ENCODE measurements around the gene DHRS2. TPM values are rescaled to one million over a fixed set of nuclear protein-coding genes. Genes with fewer than 3 reads are reported as not detected.
"Not testable (repeated sequence)": the region's sequence is repeated elsewhere in the genome, so short reads cannot be mapped to it uniquely, and the experiment has no call there.

Gene DHRS2
- total RNA-seq, 1 donor from 2014 or later, result not detected

DNA sequence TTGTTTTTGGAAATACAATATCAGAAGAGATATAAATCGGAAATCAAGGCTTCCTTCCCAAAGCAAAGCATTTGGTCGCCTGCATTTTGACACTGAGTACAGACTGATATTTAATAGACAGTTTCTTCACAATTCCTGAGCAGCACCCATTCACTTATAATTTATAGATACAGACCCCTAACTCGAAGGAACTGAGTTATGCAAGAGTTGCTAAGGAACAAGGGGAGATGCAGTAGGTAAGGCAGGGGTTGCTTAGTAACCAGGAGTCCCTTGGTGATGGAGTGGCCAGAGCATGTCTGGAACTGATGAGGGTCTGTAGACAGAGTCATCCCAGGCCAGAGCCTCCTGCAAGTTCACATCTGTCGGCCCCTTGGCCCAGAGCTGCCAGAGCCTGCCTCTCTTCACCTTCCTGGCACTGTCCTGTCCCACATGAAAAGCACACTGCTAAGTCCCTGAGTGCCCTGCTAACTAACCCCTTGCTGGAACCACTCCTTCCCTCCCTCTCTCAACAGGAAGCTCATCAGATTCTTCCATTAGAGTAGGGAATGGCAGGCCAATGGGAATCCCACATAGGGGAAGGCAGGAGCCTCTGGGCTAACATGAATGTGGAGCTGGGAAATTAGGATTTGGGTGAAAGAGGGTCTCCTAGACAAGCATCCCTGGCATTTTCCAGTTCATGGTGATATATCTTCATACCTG is 3.6 kb upstream of the DHRS2 start:
- TF ChIP-seq, protein P1, sequence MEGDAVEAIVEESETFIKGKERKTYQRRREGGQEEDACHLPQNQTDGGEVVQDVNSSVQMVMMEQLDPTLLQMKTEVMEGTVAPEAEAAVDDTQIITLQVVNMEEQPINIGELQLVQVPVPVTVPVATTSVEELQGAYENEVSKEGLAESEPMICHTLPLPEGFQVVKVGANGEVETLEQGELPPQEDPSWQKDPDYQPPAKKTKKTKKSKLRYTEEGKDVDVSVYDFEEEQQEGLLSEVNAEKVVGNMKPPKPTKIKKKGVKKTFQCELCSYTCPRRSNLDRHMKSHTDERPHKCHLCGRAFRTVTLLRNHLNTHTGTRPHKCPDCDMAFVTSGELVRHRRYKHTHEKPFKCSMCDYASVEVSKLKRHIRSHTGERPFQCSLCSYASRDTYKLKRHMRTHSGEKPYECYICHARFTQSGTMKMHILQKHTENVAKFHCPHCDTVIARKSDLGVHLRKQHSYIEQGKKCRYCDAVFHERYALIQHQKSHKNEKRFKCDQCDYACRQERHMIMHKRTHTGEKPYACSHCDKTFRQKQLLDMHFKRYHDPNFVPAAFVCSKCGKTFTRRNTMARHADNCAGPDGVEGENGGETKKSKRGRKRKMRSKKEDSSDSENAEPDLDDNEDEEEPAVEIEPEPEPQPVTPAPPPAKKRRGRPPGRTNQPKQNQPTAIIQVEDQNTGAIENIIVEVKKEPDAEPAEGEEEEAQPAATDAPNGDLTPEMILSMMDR (IDR thresholded peaks at IDR 0.05; ENCODE audit: unreplicated experiment), result no peak
- peaks cover 2% of the 10 kb centered on the region for H3K27me3 Mint-ChIP-seq (ENCODE audit: unreplicated experiment)
- H3K9me3 Mint-ChIP-seq (ENCODE audit: unreplicated experiment), result no peaks in the 10 kb centered on the region
- no peaks in the 10 kb centered on the region for H3K36me3 Mint-ChIP-seq (ENCODE audit: low read depth, unreplicated experiment)
- no peak overlapping the region for H3K4me3 Mint-ChIP-seq (ENCODE audit: unreplicated experiment)
- peak overlapping the region; percentile 25 for H3K27ac Mint-ChIP-seq (ENCODE audit: unreplicated experiment)
- peaks cover 24% of the 10 kb centered on the region for H3K4me1 Mint-ChIP-seq (ENCODE audit: unreplicated experiment)
- no peak for DNase-seq (ENCODE audit: low spot score)

DNA sequence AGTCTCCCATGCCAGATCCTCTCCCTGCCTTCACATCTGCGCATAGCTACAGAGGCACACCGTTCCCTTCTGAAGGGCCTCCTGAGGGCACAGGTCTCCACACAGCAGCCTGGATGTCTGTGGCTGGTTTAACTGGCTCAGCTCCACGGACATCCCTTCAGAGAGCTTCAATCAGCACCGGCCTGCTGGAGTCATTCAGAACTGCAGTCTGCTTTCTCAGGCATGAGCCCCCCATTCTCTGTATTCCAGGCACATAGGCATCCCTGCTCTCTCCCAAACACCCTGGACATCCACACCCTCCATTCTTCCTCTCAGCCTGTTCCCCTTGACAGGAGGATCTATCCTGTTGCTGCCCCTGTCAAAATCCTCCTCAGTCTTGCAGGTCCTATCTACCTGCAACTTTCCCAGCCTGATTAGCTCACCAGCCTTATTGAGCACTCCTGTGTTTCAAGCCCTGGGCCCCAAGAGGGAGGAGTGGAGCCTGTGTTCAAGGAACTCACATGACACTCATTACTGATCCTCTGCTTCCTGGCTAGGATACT is 2.9 kb upstream of the DHRS2 start:
- Mint-ChIP-seq H3K27ac (ENCODE audit: unreplicated experiment) (no peak overlapping the region), H3K9me3 (ENCODE audit: unreplicated experiment) (no peaks in the 10 kb centered on the region)
- TF ChIP-seq, protein P1 (IDR thresholded peaks at IDR 0.05; ENCODE audit: unreplicated experiment), result peak; percentile 4

DNA sequence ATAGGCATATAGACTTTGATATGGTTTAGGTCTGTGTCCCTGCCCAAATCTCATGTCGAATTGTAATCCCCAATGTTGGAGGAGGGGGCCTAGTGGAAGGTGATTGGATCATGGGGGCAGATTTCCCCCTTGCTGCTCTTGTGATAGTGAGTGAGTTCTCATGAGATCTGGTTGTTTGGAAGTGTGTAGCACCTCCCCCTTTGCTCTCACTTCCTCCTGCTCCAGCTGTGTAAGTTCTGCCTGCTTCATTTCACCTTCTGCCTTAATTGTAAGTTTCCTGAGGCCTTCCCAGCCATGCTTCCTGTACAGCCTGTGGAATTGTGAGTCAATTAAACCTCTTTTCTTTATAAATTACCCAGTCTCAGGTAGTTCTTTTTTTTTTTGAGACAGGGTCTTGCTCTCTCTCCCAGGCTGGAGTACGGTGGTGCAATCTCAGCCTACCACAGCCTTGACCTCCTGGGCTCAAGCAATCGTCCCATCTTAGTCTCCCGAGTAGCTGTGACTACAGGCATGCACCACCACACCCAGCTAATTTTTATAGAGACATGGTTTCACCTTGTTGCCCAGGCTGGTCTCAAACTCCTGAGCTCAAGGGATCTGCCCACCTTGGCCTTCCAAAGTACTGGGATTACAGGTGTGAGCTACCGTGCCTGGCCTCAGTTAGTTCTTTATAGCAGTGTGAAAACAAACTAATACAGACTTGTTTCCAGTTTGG is 1.3 kb upstream of the DHRS2 start:
- not testable (repeated sequence) for H3K27me3 Mint-ChIP-seq (ENCODE audit: unreplicated experiment); H3K4me3 Mint-ChIP-seq (ENCODE audit: unreplicated experiment); H3K27ac Mint-ChIP-seq (ENCODE audit: unreplicated experiment); H3K9me3 Mint-ChIP-seq (ENCODE audit: unreplicated experiment); H3K36me3 Mint-ChIP-seq (ENCODE audit: low read depth, unreplicated experiment); DNase-seq (ENCODE audit: low spot score)
- H3K4me1 Mint-ChIP-seq (ENCODE audit: unreplicated experiment), result peaks cover 24% of the 10 kb centered on the region

More for the DNA sequence above, 2.9 kb upstream of the DHRS2 start:
- Mint-ChIP-seq H3K36me3 (ENCODE audit: low read depth, unreplicated experiment) (no peaks in the 10 kb centered on the region), H3K4me1 (ENCODE audit: unreplicated experiment) (peaks cover 24% of the 10 kb centered on the region), H3K27me3 (ENCODE audit: unreplicated experiment) (peaks cover 2% of the 10 kb centered on the region), H3K4me3 (ENCODE audit: unreplicated experiment) (no peak overlapping the region)
- peak; percentile 16 for DNase-seq (ENCODE audit: low spot score)

DNA sequence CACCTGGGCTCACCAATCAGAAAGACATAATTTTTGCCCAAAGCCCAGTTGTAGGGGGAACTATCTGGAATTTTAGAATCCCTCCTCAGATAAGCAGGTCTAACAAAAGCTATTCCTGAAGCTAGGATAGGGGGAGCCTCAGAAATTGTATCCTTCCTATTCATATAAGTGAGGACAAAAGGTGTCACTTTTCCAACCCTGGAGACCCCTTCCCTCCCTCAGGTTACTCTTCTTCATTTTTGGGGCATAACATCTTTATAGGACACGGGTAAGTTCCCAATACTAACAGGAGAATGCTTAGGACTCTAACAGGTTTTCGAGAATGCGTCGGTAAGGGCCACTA is 1.1 kb downstream of the DHRS2 start:
- H3K4me1 Mint-ChIP-seq (ENCODE audit: unreplicated experiment), result peaks cover 13% of the 10 kb centered on the region
- not testable (repeated sequence) for H3K36me3 Mint-ChIP-seq (ENCODE audit: low read depth, unreplicated experiment); H3K4me3 Mint-ChIP-seq (ENCODE audit: unreplicated experiment)

DNA sequence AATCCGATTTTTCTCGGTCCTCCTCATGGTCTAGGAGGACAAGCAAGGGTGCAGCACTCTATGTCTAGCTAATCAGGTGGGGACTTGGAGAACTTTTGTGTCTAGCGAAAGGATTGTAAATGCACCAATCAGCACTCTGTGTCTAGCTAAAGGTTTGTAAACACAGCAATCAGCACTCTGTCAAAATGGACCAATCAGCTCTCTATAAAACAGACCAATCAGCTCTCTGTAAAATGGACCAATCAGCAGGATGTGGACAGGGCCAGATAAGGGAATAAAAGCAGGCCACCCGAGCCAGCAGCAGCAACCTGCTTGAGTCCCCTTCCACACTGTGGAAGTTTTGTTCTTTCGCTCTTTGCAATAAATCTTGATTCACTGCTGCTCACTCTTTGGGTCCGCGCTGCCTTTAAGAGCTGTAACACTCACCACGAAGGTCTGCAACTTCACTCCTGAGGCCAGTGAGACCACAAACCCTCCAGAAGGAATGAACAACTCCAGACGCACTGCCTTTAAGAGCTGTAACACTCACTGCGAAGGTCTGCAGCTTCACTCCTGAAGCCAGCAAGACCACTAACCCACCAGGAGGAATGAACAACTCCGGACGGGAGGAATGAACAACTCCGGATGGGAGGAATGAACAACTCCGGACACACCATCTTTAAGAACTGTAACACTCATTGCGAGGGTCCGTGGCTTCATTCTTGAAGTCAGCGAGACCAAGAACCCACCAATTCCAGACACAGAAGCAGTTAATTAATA is 1.7 kb downstream of the DHRS2 start:
- not testable (repeated sequence) for H3K4me3 Mint-ChIP-seq (ENCODE audit: unreplicated experiment); H3K27me3 Mint-ChIP-seq (ENCODE audit: unreplicated experiment); H3K27ac Mint-ChIP-seq (ENCODE audit: unreplicated experiment); H3K9me3 Mint-ChIP-seq (ENCODE audit: unreplicated experiment); DNase-seq (ENCODE audit: low spot score); H3K36me3 Mint-ChIP-seq (ENCODE audit: low read depth, unreplicated experiment)
- H3K4me1 Mint-ChIP-seq (ENCODE audit: unreplicated experiment), result peaks cover 10% of the 10 kb centered on the region

More for the DNA sequence above, 1.1 kb downstream of the DHRS2 start:
- not testable (repeated sequence) for H3K9me3 Mint-ChIP-seq (ENCODE audit: unreplicated experiment); H3K27ac Mint-ChIP-seq (ENCODE audit: unreplicated experiment); H3K27me3 Mint-ChIP-seq (ENCODE audit: unreplicated experiment); DNase-seq (ENCODE audit: low spot score)

DNA sequence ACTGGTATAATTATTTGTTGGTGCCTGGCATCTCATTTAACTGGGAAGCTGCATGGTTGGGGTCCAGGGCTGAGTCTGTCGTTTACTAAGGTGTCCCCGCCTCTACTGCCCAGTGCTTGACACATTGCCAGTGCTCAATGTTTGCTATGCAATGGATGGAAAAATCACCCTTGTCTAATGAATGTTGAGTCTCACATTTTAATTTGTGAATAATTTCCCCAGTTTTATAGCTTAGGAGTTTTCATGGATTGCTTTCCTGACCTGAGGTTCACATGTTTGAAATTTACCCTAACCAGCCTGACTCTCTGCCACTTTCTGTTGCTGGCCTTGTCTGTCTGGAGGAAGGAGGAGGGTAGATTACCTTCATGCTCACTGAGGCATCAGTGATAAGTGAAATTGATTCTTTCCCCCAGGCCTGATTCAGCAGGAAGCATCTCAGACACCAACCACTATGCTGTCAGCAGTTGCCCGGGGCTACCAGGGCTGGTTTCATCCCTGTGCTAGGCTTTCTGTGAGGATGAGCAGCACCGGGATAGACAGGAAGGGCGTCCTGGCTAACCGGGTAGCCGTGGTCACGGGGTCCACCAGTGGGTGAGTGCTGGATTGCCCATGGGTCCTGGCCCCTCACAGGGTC is 2.4 kb downstream of the DHRS2 start:
- TF ChIP-seq, protein P1 (IDR thresholded peaks at IDR 0.05; ENCODE audit: unreplicated experiment), result no peak
- H3K9me3 Mint-ChIP-seq (ENCODE audit: unreplicated experiment), result no peaks in the 10 kb centered on the region
- no peaks in the 10 kb centered on the region for H3K36me3 Mint-ChIP-seq (ENCODE audit: low read depth, unreplicated experiment)
- H3K4me1 Mint-ChIP-seq (ENCODE audit: unreplicated experiment), result peaks cover 4% of the 10 kb centered on the region
- DNase-seq (ENCODE audit: low spot score), result no peak
- no peak overlapping the region for H3K27ac Mint-ChIP-seq (ENCODE audit: unreplicated experiment)
- H3K27me3 Mint-ChIP-seq (ENCODE audit: unreplicated experiment), result peaks cover 2% of the 10 kb centered on the region
- H3K4me3 Mint-ChIP-seq (ENCODE audit: unreplicated experiment), result no peak overlapping the region

Measured in endothelial cell (in vitro differentiated cells).